ENCODE results near the gene KRT86.

KRT86 gene

DNA sequence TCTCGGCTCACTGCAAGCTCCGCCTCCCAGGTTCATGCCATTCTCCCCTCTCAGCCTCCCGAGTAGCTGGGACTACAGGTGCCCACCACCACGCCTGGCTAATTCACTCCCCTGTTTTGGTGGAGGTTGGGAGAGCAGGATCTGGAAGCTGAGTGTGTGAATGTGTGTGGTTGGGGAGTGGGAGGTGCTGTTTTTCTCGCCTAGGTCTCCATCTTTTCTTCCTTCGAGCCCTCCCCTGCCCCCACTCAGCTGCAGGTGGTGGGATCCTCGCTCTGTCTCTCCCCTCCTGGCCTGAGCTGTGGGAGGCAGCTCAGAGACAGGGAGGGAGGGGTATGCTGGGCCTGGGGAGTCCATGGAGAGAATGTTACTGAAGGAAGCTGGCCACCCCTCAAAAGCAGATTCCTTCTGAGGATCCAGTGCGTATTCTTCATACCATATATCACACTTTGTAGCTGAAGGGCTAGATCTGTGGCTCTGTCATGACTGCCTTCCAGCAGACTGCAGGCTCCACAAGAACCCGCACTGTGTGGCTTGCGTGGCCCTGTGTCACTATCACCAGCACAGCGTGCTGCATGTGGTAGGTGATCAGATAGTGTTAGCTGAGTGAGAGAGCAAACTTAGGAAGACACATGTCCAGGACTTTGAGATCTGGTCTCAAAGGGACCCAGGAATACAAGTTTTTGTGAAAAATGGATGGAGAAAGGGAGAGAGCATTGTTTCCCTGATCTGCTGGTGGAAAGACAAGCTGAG, 44.0 kb downstream of the KRT86 start:
- Mint-ChIP-seq H3K4me1 (ENCODE audit: low read depth in 2 of 2) (peaks cover 4 to 7% of the 10 kb centered on the region in 2 donors), H3K4me3 (no peak overlapping the region), H3K27ac (no peak overlapping the region), H3K9me3 (no peaks in the 10 kb centered on the region), H3K36me3 (ENCODE audit: insufficient read depth) (no peaks in the 10 kb centered on the region), H3K27me3 (peaks cover 46 to 72% of the 10 kb centered on the region in 2 donors)
- ATAC-seq (replicated peaks), result no peak
- DNase-seq, result no peak

DNA sequence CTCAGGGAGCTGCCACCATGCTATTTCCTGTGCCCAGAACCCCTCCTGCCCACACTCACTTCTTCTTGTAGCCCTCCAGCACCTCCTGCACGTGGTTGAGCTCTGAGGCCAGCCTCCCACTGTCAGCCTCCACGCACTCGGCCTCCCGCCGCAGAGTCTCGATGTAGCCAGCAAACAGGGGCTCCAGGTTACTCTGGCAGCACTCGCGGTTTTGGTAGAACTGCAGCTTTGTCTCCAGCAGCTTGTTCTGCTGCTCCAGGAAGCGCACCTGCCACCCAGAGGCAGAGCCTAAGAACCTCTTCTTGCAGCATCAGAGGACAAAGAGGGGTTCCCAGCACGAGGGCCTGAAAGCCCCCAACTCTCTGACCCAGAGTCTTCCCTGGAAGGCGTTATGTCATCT, 44.7 kb downstream of the KRT86 start:
- no peaks in the 10 kb centered on the region for H3K9me3 Mint-ChIP-seq
- peaks cover 4 to 7% of the 10 kb centered on the region in 2 donors for H3K4me1 Mint-ChIP-seq (ENCODE audit: low read depth in 2 of 2)
- H3K27me3 Mint-ChIP-seq, result peaks cover 43 to 70% of the 10 kb centered on the region in 2 donors
- H3K27ac Mint-ChIP-seq, result no peak overlapping the region
- DNase-seq (no peak), ATAC-seq (replicated peaks) (no peak)
- H3K4me3 Mint-ChIP-seq, result no peak overlapping the region
- H3K36me3 Mint-ChIP-seq (ENCODE audit: insufficient read depth), result no peaks in the 10 kb centered on the region

DNA sequence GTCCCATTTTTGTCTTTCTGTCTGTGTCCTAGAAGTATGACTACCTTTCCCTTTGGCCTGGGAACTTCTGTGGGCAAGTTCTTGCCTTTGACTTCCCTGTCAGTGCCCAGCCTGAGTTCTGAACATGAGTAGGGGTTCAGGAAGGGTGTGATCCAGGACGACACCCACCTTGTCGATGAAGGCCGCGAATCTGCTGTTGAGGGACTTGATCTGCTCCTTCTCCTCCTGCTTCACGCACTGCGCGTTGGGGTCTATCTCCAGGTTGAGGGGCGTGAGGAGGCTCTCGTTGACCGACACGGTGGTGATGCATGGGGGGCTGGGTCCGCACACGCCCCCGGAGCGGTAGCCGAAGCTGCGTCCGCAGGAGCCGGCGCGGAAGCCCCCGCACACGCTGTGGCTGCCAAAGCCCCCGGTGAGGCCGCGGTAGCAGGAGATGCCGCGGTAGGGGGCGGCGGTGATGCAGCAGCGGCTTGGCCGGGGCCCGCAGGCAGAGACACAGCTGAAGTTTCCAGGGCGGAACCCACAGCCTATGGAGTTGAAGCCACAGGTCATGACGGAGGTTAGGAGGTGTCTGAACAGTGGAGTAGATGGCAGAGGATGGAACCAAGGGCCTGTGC, 46.4 kb downstream of the KRT86 start, which contains the start of gene KRT83:
Gene KRT83 (minus strand): TSS at position 615 of the 617 bp plus-strand sequence. CDS start 63 bp downstream, at position 552.
- no peak within 1 kb of the TSS for H3K4me3 Mint-ChIP-seq
- H3K27ac Mint-ChIP-seq, result peak within 1 kb of the TSS in 1 of 2 donors; percentile 21
- H3K36me3 Mint-ChIP-seq (ENCODE audit: insufficient read depth), result no peaks in the 10 kb centered on the region
- peaks cover 4 to 5% of the 10 kb centered on the region in 2 donors for H3K4me1 Mint-ChIP-seq (ENCODE audit: low read depth in 2 of 2)
- ATAC-seq (replicated peaks) (no peak), DNase-seq (no peak)
- no peaks in the 10 kb centered on the region for H3K9me3 Mint-ChIP-seq
- peaks cover 54 to 77% of the 10 kb centered on the region in 2 donors for H3K27me3 Mint-ChIP-seq

DNA sequence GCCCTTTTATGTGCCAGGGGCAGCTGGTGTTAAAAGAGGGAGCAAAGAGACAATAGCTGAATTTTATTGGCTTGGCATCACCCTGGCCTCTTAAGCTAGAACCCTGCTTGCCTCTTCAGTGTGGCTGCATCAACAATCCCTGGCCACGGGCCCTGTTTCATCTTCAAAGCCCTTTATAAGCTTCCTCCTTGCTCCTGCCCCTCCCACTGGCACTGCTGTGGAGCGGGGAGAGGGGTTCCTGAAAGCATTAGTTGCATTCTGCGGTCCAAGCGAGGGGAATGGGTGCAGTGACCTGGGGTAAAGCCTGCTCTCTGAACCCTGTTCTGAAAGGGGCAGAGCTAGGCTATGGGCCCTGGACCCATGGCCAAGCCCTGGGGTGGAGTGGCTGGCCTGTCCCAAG, 47.0 kb downstream of the KRT86 start:
- no peak for DNase-seq
- no peak overlapping the region for H3K27ac Mint-ChIP-seq
- peaks cover 54 to 77% of the 10 kb centered on the region in 2 donors for H3K27me3 Mint-ChIP-seq
- H3K36me3 Mint-ChIP-seq (ENCODE audit: insufficient read depth), result no peaks in the 10 kb centered on the region
- H3K4me3 Mint-ChIP-seq, result no peak overlapping the region
- no peaks in the 10 kb centered on the region for H3K9me3 Mint-ChIP-seq
- peaks cover 4 to 5% of the 10 kb centered on the region in 2 donors for H3K4me1 Mint-ChIP-seq (ENCODE audit: low read depth in 2 of 2)
- no peak for ATAC-seq (replicated peaks)

DNA sequence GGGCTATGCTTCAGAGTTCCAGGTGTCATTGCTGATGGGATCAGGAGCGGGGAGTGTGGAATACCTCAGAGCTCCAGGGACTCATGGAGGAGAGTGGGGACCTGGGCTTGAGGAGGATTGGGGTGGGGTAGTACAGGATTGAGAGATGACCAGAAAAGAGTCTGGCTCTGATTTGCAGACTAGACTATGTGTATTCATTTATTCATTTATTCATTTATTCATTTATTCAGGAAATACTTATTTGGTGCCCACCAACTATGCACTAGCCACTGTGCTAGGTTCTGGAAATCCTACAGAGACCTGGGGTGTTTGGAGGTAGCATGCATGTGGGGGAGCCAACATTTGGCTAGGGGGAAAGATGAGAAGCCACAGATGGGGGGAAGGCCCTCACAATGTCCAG, 47.6 kb downstream of the KRT86 start:
- Mint-ChIP-seq H3K4me1 (ENCODE audit: low read depth in 2 of 2) (peaks cover 5% of the 10 kb centered on the region in 2 donors), H3K27me3 (peaks cover 54 to 77% of the 10 kb centered on the region in 2 donors), H3K9me3 (no peaks in the 10 kb centered on the region), H3K27ac (no peak overlapping the region), H3K4me3 (no peak overlapping the region), H3K36me3 (ENCODE audit: insufficient read depth) (no peaks in the 10 kb centered on the region)
- ATAC-seq (replicated peaks) (no peak), DNase-seq (no peak)

DNA sequence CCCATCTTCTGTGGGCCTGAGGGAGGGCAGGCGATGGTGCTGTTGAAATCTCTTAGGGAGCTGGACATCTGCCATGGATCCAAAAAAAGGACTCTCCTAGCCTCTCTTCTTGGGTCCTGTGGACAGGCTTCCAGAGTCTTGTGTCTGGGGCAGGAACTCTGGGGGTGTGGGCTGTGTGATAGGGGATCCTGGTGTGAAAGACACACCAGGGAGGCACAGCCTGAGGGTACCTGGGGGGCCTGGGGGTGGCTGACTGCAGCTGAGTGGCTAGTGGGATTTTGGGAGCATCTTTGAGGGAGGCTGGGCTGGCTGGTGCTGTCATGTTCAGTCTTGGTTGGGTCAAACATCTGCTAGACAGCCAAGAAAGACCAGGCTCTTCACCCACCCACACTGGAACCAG, 48.6 kb downstream of the KRT86 start:
- ATAC-seq (replicated peaks) (no peak), DNase-seq (no peak)
- H3K36me3 Mint-ChIP-seq (ENCODE audit: insufficient read depth), result no peaks in the 10 kb centered on the region
- H3K27me3 Mint-ChIP-seq, result peaks cover 54 to 69% of the 10 kb centered on the region in 2 donors
- no peak overlapping the region for H3K27ac Mint-ChIP-seq
- H3K4me1 Mint-ChIP-seq (ENCODE audit: low read depth in 2 of 2), result peaks cover 12 to 14% of the 10 kb centered on the region in 2 donors
- H3K4me3 Mint-ChIP-seq, result no peak overlapping the region
- no peaks in the 10 kb centered on the region for H3K9me3 Mint-ChIP-seq

DNA sequence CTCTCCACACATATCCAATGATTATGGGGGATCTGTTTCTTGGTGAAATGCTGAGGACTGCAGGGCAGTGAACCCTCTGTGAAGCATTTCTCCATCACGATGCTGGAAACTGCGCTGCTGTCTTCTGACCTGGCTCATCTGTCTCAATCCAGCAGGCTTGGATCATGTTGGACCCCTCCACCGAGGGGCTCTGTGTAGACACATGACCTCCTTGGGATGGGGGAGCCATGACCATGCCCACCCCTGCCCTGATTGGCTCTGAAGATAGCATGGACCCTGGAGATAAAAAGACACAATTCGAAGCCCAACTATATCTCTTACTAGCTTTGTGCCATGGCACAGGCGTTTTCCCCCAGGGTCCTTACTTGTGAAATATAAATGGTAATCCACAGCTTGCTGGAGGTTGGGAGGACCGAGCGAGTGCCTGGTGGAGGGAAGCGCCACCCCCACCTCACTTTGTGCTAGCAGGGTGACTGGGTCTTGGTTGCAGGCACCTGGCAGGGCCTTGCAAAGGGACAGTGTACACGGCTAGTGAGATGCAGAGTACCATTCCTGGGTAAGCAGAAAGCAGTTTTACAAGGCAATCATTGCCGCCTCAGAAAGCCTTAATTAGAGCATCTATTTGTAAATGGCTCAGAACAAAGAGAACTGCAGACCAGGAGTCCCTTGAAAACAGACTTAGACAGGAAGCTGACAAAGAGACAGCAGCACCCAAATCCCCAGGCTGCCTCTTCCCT, 49.1 kb downstream of the KRT86 start:
- Mint-ChIP-seq H3K27ac (no peak overlapping the region), H3K4me1 (ENCODE audit: low read depth in 2 of 2) (peaks cover 12 to 13% of the 10 kb centered on the region in 2 donors), H3K9me3 (no peaks in the 10 kb centered on the region), H3K27me3 (peaks cover 50 to 63% of the 10 kb centered on the region in 2 donors), H3K4me3 (no peak overlapping the region), H3K36me3 (ENCODE audit: insufficient read depth) (no peaks in the 10 kb centered on the region)
- ATAC-seq (replicated peaks) (no peak), DNase-seq (no peak)

DNA sequence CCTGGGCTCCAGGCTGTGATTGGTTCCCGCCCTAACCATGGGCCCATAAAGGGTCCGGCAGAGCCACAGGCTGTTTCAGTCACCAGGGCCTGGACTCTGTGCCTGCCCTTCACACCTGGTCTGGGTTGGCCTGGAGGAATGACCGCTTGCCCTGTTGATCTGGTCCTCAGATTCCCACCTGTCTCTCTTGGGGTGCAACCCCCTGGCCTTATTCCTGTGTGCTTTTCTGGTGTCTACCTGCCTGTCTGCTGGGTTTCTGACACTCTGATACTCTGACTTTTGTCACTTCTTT, 49.7 kb downstream of the KRT86 start:
- H3K4me1 Mint-ChIP-seq (ENCODE audit: low read depth in 2 of 2), result peaks cover 10 to 11% of the 10 kb centered on the region in 2 donors
- peaks cover under 1% of the 10 kb centered on the region for H3K36me3 Mint-ChIP-seq (ENCODE audit: insufficient read depth)
- no peak for ATAC-seq (replicated peaks)
- DNase-seq, result no peak
- H3K9me3 Mint-ChIP-seq, result no peaks in the 10 kb centered on the region
- H3K27me3 Mint-ChIP-seq, result peaks cover 48 to 61% of the 10 kb centered on the region in 2 donors
- no peak overlapping the region for H3K4me3 Mint-ChIP-seq
- H3K27ac Mint-ChIP-seq, result no peak overlapping the region

DNA sequence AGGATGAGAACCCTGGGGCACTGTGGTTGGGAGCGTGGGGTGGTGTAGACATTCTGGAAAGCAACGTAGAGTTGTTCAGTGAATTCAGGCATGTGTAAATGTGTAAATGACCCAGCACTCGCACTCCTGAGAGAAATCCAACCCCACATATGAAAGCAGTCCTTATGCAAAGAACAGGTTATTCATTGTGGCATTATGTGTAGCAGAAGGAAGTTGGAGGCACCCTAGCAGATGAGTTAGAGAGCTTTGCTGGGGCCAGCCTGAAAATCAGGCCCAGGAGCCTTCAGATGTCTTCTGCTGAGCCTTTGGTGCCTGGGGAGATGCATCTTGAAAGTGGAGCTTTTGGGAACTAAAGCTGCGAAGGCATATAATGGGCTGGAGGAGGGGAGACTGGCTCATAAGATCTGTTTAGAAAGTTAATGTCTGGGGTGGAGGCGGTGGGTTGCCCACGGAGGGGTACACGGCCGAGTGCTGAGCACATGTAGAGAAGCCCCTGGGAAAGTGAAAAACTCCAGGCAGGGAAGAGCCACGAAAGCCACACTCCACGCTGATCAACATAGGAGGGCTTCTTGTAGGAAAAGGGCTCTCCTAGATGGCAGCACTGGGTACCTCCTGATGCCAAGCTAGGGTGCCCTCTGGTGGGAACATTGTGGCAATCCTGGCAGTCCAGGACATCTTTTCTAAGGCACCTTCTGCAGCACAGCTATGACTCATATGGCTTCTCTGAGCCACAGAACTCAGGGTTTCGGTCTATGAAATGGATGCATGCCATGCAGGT, 52.8 kb downstream of the KRT86 start:
- no peak overlapping the region for H3K27ac Mint-ChIP-seq
- no peaks in the 10 kb centered on the region for H3K9me3 Mint-ChIP-seq
- DNase-seq (peak; percentile 57 to 69 (median 65)), ATAC-seq (replicated peaks) (peak; percentile 97)
- H3K4me3 Mint-ChIP-seq, result no peak overlapping the region
- peaks cover 8 to 10% of the 10 kb centered on the region in 2 donors for H3K4me1 Mint-ChIP-seq (ENCODE audit: low read depth in 2 of 2)
- peaks cover 4% of the 10 kb centered on the region for H3K36me3 Mint-ChIP-seq (ENCODE audit: insufficient read depth)
- peaks cover 35 to 46% of the 10 kb centered on the region in 2 donors for H3K27me3 Mint-ChIP-seq

DNA sequence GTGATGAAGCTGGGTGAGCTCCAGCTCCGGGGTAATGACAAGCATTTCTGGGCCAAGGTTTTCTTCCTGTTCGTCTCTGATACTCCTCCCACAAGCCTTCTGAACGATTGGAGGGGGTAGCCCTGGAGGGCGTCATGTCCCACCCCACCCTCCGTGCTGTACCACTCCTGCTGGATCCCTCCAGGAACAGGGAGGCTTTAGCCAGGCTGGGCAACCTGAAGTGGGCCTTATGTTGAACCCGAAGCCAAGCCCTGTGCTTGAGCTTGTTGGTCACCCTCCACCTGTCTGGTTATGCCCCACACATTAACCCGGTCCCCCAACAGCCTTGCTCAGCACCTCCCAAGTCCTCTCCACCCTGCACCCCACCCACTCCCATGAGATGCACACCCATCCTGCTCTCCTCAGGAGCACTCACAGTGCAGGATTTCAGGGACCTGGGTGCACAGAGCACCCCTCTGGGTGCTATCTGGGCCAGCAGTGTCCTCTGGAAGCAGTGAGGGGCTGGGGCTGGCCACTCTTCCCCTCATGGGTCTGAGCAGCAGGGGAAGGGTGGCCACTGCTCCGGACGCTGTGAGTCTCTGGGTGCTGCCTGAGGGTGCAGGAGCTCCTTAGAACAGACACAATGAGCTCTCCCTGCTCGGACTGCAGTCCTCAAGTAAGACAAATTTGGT, 53.5 kb downstream of the KRT86 start:
- DNase-seq, result no peak
- Mint-ChIP-seq H3K4me3 (no peak overlapping the region), H3K36me3 (ENCODE audit: insufficient read depth) (peaks cover 4% of the 10 kb centered on the region), H3K4me1 (ENCODE audit: low read depth in 2 of 2) (peaks cover 8 to 10% of the 10 kb centered on the region in 2 donors), H3K27me3 (peaks cover 28 to 41% of the 10 kb centered on the region in 2 donors), H3K9me3 (no peaks in the 10 kb centered on the region), H3K27ac (no peak overlapping the region)
- ATAC-seq (replicated peaks), result no peak

DNA sequence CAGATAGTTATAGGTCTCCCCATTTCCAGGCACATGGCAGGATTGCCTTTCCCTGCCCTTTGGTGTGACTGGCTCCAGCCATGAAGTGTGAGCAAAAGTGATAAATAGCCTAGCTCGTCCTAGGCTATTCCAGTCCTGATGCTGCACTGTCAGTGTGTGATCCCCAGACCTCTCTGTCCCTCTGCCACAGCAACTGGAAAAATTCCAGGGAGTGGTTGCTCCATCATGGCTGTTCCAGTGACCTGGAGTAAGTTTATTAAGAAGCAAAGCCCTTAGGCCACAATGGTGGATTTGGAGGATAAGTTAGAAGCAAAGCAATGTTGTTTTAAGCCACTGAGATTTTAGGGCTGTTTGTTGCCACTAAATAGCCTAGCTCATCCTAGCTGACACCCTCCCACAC, 56.6 kb downstream of the KRT86 start:
- Mint-ChIP-seq H3K9me3 (no peaks in the 10 kb centered on the region), H3K36me3 (ENCODE audit: insufficient read depth) (peaks cover 4% of the 10 kb centered on the region), H3K4me1 (ENCODE audit: low read depth in 2 of 2) (peaks cover 8 to 10% of the 10 kb centered on the region in 2 donors), H3K27ac (no peak overlapping the region), H3K27me3 (peaks cover 14 to 45% of the 10 kb centered on the region in 2 donors), H3K4me3 (no peak overlapping the region)
- ATAC-seq (replicated peaks), result no peak
- no peak for DNase-seq

DNA sequence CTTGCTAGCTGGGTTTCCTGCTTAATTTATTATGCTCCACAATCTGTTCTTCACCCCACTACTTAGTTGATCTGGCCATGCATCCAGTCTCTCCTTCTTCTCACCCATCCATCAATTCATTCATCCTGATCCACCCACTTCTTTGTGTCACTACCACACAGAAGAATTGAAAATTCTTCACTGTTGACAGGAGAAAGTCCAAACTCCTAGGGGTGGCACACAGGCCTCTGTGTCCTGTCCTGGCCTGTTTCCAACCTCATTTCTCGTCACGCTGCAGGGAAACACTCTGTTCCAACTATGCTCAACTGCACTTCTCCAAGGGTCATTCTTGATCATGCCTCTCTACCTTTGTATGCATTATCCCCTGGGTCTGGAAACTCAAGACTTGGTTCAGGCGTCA, 57.4 kb downstream of the KRT86 start:
- H3K9me3 Mint-ChIP-seq, result no peaks in the 10 kb centered on the region
- no peak overlapping the region for H3K27ac Mint-ChIP-seq
- ATAC-seq (replicated peaks), result no peak
- no peak for DNase-seq
- H3K36me3 Mint-ChIP-seq (ENCODE audit: insufficient read depth), result peaks cover 4% of the 10 kb centered on the region
- peaks cover 14 to 45% of the 10 kb centered on the region in 2 donors for H3K27me3 Mint-ChIP-seq
- no peak overlapping the region for H3K4me3 Mint-ChIP-seq
- peaks cover 8 to 10% of the 10 kb centered on the region in 2 donors for H3K4me1 Mint-ChIP-seq (ENCODE audit: low read depth in 2 of 2)

DNA sequence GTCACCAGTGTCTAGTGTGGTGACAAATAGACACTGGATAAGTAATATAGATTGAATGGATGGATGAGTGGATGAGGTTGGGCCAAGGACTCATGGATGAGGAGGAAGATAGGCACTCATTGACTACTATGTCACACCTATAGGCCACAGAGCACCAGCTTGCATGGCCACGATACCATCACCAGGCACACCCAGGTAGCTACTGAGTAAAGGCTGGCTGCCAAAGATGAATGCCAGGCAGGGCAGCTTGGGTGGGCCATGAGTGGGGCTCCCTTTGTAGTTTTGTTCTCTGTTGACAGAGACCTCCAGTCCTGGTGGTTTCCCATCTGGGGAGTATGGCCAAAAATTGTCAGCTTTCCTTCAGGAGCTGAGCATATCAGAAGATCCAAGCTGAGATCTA, 57.9 kb downstream of the KRT86 start:
- DNase-seq (no peak), ATAC-seq (replicated peaks) (no peak)
- Mint-ChIP-seq H3K27me3 (peaks cover 14 to 45% of the 10 kb centered on the region in 2 donors), H3K9me3 (no peaks in the 10 kb centered on the region), H3K4me1 (ENCODE audit: low read depth in 2 of 2) (peaks cover 4 to 7% of the 10 kb centered on the region in 2 donors), H3K4me3 (no peak overlapping the region), H3K27ac (no peak overlapping the region), H3K36me3 (ENCODE audit: insufficient read depth) (peaks cover 4% of the 10 kb centered on the region)
